ENCODE measurements around the gene RGS14.
"Not testable (repeated sequence)": the region's sequence is repeated elsewhere in the genome, so short reads cannot be mapped to it uniquely, and the experiment has no call there.

RGS14 gene

GRCh38 chr5:177405805-177406204 lies 48.1 kb downstream of the RGS14 start:
- DNase-seq: no peak

- DNase-seq: no peak
These were observed 51.5 kb downstream of the RGS14 start, which contains the start of gene F12 for GRCh38 chr5:177409043-177409801. F12 (minus strand) TSS chr5:177409564; CDS start chr5:177409527, 37 bp downstream.

DNA sequence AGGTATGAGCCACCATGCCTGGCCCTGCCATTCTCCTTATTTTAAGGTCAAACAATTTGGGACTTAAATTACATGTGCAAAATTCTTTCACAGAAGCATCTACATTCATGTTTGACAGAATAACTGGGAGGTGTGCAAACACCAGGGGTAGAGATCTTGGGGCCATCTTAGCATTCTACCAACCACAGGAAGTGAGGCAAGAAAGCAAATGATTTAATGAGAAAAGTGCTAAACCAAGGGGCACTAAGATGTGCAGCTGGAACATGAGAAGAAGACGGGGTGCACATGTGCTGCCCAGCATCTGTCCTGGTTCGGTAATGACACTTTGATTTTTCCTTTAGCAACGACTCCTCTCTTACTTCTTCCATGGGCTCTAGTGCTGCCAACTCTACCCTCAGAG lies 52.9 kb downstream of the RGS14 start:
- DNase-seq: no peak

- DNase-seq: no peak
These were observed 55.0 kb downstream of the RGS14 start for GRCh38 chr5:177412603-177413233.

- DNase-seq: no peak
These were observed 56.8 kb downstream of the RGS14 start for GRCh38 chr5:177414481-177414880.

DNA sequence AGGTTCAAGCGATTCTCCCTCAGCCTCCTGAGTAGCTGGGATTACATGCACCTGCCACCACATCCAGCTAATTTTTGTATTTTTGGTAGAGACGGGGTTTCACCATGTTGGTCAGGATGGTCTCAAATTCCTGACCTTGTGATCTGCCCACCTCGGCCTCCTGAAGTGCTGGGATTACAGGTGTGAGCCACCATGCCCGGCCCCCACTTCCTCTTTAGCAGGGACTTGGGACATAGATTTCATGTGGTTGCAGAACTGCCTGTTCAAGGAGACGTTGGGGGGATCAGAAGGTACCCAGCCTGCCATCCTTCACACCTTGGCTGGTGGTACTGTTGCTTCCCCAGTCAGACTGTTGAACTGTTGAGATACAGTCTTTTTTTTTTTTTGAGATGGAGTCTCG lies 59.4 kb downstream of the RGS14 start:
- not testable (repeated sequence) for DNase-seq

- DNase-seq: no peak
These were observed 61.3 kb downstream of the RGS14 start for GRCh38 chr5:177419046-177419445.

DNA sequence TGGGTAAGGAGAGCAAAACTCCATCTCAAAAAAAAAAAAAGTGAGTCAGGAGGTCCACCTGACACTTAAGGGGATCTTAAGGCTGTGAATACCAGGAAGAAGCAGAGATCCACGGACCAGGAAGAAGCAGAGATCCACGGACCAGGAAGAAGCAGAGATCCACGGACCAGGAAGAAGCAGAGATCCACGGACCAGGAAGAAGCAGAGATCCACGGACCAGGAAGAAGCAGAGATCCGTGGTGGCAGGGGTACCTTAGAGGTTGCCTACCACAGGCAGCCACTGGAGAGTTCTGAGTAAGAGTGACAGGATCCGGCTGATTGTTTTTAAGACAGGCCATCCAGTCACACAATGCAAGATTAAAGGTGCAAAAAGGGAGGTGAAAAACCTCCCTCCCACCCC lies 62.7 kb downstream of the RGS14 start:
- DNase-seq: not testable (repeated sequence)

- DNase-seq: no peak
These were observed 63.5 kb downstream of the RGS14 start for GRCh38 chr5:177421062-177421798.
